ENCODE measurements around the gene FBN1. TPM values are rescaled to one million over a fixed set of nuclear protein-coding genes. Genes with fewer than 3 reads are reported as not detected.

The FBN1 gene
- total RNA-seq, 1 experiment from 2014 or later, result 31.6 TPM

DNA sequence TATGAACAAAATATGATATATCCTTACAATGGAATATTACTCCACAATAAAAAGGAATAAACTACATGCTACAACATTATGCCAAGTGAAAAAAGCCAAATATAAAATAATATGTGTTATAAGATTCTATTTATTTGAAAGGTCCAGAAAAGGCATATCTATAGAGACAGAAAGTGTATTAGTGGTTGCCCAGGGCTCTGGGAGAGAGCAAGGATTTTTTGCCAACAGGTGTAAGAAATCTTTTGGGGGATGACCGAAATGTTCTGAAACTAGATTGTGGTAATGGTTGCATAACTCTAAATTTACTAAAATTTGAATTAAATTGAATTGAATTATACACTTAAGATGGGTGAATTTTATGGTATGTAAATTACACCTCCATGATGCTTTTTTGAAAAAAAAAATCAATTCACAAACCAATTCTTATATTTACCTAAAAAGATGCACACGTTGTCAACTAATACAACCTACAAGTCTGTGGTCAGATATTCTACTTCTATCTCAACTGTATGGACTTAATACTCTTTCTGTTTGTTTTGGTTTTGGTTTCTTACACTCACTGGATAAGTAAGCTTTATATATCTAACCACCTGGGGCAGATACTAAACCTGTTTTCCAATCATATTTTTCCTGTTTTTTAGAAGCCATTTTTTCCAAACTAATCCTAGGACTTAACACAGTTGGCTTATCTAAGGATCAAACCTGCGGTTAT, 75.8 kb downstream of the FBN1 start:
- no peaks in the 10 kb centered on the region for H3K9me3 ChIP-seq (replicated peaks)
- H3K4me3 ChIP-seq, result no peak overlapping the region
- no peaks in the 10 kb centered on the region for H3K36me3 ChIP-seq
- H3K27me3 ChIP-seq, result no peaks in the 10 kb centered on the region
- H3K4me1 ChIP-seq, result peaks cover 31% of the 10 kb centered on the region
- H3K27ac ChIP-seq, result no peak overlapping the region
- DNase-seq, result no peak

DNA sequence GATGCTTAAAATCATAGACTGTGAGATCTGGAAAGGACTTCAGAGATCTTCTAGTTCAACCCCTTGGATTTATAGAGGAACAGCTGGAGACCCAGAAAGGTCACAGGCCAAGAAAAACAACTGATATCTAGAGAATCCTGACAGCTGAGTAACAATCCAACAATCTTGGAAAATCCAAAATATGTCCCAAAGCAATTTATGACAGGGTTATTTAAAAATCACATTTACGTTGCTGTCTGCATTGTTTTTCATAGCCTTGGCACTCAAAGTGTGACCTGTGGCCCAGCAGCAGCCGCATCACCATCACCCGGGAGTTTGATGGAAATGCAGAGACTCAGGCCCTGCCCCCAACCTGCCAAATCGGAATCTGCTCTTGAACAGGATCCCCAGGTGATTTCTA, 78.8 kb downstream of the FBN1 start:
- peaks cover 43% of the 10 kb centered on the region for H3K4me1 ChIP-seq
- H3K4me3 ChIP-seq, result peak overlapping the region; percentile 6; the same call in 1 of the 2 replicates
- H3K9me3 ChIP-seq (replicated peaks), result no peaks in the 10 kb centered on the region
- H3K27ac ChIP-seq, result peak overlapping the region; percentile 80
- no peaks in the 10 kb centered on the region; the same call in 1 of the 2 replicates for H3K36me3 ChIP-seq
- H3K27me3 ChIP-seq, result no peaks in the 10 kb centered on the region
- DNase-seq, result peak; percentile 38 to 70

DNA sequence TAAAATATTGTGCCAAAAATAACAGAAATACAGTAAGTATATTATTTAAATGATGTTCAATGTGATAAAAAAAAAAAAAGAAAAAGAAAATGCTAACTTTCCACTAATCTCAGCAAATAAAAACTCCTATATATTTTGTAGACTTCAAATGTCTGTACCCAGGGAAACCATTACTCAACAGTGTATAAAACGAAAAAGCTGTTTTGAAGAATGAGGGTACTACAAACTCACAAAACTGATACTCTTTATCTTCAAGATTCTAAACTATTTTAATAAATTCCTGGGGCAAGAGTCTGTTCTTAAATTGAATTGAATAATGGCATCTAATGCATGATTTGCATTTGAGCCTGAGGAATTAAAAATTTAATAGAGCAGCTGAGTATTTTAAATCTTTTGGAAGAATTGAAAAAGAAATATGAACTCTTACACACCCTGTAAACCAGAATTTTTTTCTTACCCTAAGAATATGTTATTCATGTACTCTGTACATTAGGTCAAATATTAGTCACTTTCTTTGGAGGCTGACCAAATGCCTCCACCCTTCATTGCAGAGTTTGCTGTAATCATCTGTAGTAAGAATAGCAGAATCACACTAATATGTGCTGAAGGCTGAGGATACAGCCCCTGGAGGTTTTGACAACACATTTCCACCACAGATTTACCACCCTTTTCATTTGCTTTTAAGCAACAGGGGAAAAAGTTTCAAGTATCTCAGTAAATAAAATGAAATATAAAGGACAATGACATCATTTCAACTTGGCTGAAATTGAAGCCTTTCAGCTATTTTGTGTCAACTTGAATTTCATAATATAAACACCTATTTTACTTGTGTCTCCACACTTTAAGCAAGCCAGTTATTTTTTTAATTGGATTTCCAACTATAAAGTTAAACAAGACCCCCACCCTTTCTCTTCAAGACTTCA, 79.7 kb downstream of the FBN1 start:
- Histone ChIP-seq H3K27me3 (no peaks in the 10 kb centered on the region), H3K36me3 (no peaks in the 10 kb centered on the region; the same call in 1 of the 2 replicates), H3K9me3 (replicated peaks) (no peaks in the 10 kb centered on the region), H3K27ac (peak overlapping the region; percentile 80), H3K4me3 (peak overlapping the region; percentile 6; the same call in 1 of the 2 replicates), H3K4me1 (peaks cover 43% of the 10 kb centered on the region)
- peak; percentile 27 to 45 for DNase-seq

DNA sequence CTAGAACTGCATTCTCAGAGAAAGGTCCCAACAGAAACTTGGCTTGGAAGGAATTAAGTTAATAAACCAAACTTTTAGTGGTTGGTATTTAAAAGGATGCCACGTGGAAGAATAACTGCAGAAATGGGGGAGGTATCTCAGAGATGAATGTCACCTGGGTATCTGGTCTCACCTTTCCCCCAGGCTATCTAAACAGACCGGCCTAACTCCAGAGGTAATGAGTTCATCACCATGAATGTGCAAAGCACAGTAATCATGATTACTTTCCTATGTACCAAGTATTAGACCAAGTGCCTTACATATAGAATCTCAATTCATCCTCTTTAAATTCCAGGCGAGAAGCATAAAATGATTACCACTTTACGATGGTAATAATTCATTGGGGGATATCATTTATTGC, 80.8 kb downstream of the FBN1 start:
- Histone ChIP-seq H3K36me3 (no peaks in the 10 kb centered on the region; the same call in 1 of the 2 replicates), H3K4me1 (peaks cover 39% of the 10 kb centered on the region), H3K9me3 (replicated peaks) (no peaks in the 10 kb centered on the region), H3K27me3 (no peaks in the 10 kb centered on the region), H3K4me3 (no peak overlapping the region), H3K27ac (peak overlapping the region; percentile 80; the same call in 1 of the 2 replicates)
- DNase-seq, result no peak

DNA sequence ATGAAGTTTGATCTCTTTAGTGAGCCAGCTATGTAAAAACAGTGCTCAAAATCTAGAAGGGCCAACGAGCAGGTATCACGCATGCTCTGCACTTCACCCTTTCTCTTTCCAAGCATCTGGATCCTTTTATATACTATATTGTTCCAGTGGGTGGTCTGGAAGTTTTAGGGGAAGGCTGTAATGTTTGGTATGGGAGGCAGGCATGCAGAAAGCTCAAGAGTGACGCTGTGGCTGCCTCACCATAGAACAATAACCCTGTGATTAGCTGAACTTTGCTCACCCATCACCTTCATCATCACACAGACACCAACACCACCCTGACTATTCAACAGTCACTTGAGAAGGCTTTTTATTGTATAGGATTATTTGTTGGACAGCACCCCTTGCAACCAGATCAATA, 81.6 kb downstream of the FBN1 start:
- peak; percentile 6 to 23 for DNase-seq
- H3K4me1 ChIP-seq, result peaks cover 44% of the 10 kb centered on the region

DNA sequence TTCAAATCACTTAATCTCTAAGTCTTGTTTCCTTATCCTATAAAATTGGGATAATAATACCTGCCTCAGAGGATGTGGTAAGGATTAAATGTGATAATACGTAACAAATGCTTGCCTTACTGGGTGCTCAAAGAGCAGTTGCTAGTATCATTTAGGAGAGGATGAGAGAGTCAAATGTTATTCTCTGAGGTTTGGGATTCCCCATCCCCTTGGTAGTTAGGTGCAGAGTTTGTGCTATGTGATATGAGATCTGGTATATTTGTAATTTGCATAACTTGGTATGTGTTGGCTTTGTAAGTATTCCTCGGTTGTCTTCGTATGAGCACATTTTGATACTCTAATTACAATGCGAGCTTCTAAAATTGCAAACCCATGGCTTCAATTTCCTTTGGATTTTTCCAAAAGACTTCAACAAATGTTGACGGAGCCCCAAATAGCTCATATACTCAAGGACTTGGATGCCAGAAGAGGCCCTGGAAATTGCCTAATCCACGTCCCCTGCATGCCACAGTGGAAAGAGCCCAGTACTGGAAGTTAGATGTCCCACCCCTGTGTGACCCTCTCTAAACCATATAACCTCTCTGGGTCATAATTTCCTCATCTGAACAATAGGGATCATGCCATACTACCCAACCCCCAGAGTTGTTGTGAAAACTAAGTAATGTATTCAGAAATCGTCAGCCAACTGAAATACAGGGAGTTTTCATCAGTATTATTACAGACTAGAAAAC, 85.0 kb downstream of the FBN1 start:
- H3K36me3 ChIP-seq, result no peaks in the 10 kb centered on the region; the same call in 1 of the 2 replicates
- H3K4me1 ChIP-seq, result peaks cover 24% of the 10 kb centered on the region
- H3K4me3 ChIP-seq, result no peak overlapping the region
- H3K9me3 ChIP-seq (replicated peaks), result no peaks in the 10 kb centered on the region
- no peak for DNase-seq
- no peak overlapping the region for H3K27ac ChIP-seq
- no peaks in the 10 kb centered on the region for H3K27me3 ChIP-seq

More for the DNA sequence above, 81.6 kb downstream of the FBN1 start:
- Histone ChIP-seq H3K36me3 (no peaks in the 10 kb centered on the region; the same call in 1 of the 2 replicates), H3K9me3 (replicated peaks) (no peaks in the 10 kb centered on the region), H3K4me3 (no peak overlapping the region), H3K27me3 (no peaks in the 10 kb centered on the region), H3K27ac (no peak overlapping the region)

DNA sequence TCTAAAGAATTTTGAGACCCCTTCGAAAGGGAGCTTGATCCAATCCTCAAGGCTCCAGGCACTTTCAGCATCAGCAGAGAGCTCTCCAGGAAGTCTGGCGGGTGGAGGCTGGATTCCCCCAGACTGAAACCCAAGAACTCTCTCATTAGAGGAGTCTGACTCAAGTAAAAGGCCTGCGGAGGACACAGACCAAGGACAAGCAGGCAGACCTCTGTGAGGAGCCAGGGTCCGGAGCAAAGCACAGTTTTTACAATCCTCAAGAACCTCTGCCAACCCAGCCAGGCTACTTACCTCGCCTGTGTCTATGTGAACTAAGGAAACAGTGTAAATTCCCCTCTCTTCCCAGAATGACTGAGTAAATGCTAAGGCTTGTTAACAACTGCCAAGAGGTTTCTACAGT, 86.2 kb downstream of the FBN1 start:
- Histone ChIP-seq H3K27me3 (no peaks in the 10 kb centered on the region), H3K27ac (no peak overlapping the region), H3K36me3 (no peaks in the 10 kb centered on the region; the same call in 1 of the 2 replicates), H3K9me3 (replicated peaks) (no peaks in the 10 kb centered on the region), H3K4me1 (peaks cover 12% of the 10 kb centered on the region), H3K4me3 (no peak overlapping the region)
- DNase-seq, result peak; percentile 10 to 25

DNA sequence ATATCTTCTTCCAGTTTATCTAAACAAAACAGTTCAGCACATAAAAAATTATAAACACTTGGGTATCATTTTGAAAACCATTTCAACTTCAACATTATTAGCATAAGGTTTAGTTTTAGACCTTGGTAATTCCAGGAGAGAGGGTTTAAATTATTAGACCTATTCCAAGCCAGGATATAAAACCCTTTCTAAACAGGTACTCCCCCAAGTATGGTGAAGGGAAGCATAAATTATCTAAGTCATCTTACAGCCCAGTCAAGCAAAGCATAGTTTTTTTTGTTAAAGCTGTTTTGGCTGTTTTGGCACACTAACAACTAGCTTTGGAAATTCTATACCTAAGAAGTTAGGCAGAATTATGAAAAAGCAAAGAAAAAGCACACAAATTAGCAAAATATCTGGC, 87.3 kb downstream of the FBN1 start:
- no peaks in the 10 kb centered on the region for H3K27me3 ChIP-seq
- no peak for DNase-seq
- no peak overlapping the region for H3K4me3 ChIP-seq
- H3K27ac ChIP-seq, result no peak overlapping the region
- H3K4me1 ChIP-seq, result peaks cover 4% of the 10 kb centered on the region; the same call in 1 of the 2 replicates
- no peaks in the 10 kb centered on the region; the same call in 1 of the 2 replicates for H3K36me3 ChIP-seq
- H3K9me3 ChIP-seq (replicated peaks), result no peaks in the 10 kb centered on the region

DNA sequence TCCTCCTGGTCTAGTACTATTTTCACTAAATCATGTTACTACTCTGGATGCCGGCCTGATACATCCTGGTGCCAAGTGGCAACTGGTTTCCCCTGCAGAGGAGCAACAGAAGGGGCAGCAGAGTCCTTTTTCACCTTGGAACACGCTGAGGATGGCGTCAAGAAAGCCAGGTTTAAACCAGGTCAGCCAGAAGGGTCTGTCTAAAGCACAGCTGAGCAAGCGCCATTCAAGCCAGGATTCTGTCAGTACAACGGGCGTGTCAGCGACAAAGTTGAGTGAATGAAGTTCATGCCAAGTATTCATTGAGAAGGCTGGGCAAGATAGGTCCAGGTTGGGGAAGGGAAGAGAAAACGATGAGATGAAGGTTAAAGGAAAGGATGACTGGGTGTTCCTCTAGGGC, 88.2 kb downstream of the FBN1 start:
- Histone ChIP-seq H3K36me3 (no peaks in the 10 kb centered on the region), H3K27ac (no peak overlapping the region), H3K27me3 (no peaks in the 10 kb centered on the region), H3K4me3 (no peak overlapping the region), H3K4me1 (peaks cover 4% of the 10 kb centered on the region; the same call in 1 of the 2 replicates), H3K9me3 (replicated peaks) (no peaks in the 10 kb centered on the region)
- DNase-seq, result no peak

DNA sequence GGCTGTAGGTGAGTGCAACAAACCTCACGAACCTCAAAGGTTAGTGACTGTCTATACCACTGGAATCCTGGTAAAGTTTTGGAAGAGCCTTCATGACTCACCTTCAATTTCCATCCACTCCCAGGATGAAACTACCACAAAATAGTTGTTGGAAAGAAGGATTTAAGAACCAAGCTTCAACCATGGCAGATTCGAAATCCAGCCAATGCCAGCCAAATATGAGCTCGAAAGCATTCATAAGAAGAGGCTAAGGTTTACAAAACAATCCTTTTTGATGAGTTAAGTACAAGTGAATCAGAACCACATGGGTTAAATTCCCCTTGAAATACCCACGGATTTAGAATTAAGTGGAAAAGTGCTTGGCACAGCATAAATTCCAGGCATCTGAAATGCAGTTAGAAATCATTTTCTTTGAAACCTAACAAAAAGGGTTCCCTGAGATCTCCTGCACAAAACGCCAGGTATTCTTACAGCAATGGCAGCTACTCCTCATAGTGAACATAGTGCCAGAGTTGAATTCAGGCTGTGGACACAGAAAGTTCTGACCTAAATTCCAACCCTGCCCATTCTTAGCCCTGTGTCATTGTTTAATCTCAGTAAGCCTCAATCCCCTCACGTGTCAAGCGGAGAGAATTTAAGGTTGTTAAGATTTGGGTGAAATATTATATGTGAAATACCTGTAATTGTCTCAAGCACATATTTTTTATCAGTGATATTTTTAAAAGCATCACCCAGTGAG, 89.2 kb downstream of the FBN1 start:
- Histone ChIP-seq H3K9me3 (replicated peaks) (no peaks in the 10 kb centered on the region), H3K4me1 (peaks cover 4% of the 10 kb centered on the region; the same call in 1 of the 2 replicates), H3K27me3 (no peaks in the 10 kb centered on the region), H3K4me3 (no peak overlapping the region), H3K36me3 (no peaks in the 10 kb centered on the region), H3K27ac (no peak overlapping the region)
- DNase-seq, result no peak

DNA sequence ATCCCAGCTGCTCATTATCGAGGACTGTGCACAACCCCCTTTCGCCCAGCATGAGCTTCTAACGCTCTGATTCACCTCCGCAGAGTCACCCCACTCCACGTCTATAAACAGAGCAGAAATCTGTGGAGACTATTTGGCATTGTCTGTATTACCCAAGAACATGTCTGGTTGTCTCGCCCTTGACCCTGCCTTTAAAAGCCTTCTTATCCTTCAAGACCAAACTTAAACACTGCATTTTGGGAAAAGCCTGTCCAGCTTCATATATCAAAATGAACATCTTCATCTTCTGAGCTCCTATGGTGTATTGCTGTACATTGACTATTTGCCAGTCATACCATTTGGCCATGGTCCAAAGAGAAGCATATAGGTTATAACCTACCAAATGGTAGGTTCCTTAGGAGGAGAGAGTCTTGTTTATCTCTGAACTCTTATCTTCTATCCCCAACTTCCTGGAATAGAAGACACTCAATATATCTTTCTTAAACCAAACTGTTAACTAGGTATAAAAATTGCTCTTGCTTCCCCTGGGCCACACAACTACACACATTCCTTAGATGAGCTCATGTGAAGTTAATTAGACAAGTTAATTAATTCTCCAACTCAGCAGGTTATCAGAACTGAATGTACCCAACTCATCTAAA, 90.1 kb downstream of the FBN1 start:
- DNase-seq, result no peak
- H3K4me1 ChIP-seq, result peaks cover 4% of the 10 kb centered on the region; the same call in 1 of the 2 replicates
- H3K36me3 ChIP-seq, result no peaks in the 10 kb centered on the region
- no peaks in the 10 kb centered on the region for H3K27me3 ChIP-seq
- H3K9me3 ChIP-seq (replicated peaks), result no peaks in the 10 kb centered on the region
- H3K4me3 ChIP-seq, result no peak overlapping the region
- H3K27ac ChIP-seq, result no peak overlapping the region

DNA sequence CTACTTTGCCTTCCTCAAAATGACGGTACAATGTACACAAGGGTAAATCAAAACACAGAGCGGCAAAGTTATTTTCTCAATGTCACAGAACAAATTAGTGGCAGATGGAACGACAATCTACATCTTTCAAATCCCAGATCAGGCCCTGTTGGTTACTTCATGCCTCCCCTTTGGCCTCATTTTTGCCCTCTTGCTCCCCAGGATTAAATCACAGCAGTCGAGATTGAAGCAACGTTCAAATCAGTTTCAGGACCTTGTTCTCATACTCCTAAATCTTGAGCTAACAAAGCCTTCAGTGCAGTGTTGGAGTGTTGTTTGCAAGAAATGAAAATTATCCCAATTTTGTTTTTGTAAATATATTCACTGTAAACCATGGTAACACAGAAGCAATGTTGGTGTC, 91.4 kb downstream of the FBN1 start:
- no peak for DNase-seq
- no peaks in the 10 kb centered on the region for H3K4me1 ChIP-seq
- H3K27me3 ChIP-seq, result no peaks in the 10 kb centered on the region
- no peaks in the 10 kb centered on the region for H3K36me3 ChIP-seq
- H3K9me3 ChIP-seq (replicated peaks), result no peaks in the 10 kb centered on the region
- H3K4me3 ChIP-seq, result no peak overlapping the region
- H3K27ac ChIP-seq, result no peak overlapping the region

DNA sequence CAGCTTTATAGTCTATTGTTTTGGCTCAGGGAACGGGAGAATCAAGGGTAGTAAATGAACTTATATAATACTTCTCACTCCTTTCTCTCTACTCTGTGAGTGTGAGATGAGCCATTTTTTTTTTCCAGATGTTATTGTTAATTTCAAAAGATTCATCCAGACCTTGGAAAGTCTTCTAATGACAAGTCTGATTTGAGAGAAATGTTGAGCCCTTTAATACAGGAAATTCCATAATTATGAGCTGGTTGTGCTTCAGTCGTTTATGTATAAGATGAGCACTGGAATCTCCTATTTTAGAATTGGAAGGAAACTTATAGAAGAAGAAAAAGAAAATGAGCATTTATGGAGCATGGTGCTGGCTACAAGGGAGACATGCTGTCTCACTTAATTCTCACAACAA, 92.0 kb downstream of the FBN1 start:
- Histone ChIP-seq H3K4me1 (no peaks in the 10 kb centered on the region), H3K4me3 (no peak overlapping the region), H3K9me3 (replicated peaks) (no peaks in the 10 kb centered on the region), H3K27ac (no peak overlapping the region), H3K27me3 (no peaks in the 10 kb centered on the region), H3K36me3 (no peaks in the 10 kb centered on the region)
- no peak for DNase-seq

All from SJCRH30 (cell line).